IPS-15b (cell line): ENCODE measurements around the gene ADAMTS15.

Experiments
- H3K27me3 ChIP-seq: one replicate; pipeline ENCODE4 v1.6.1; 2013; ENCODE audit warnings: low read length; ENCODE audit not compliant: control insufficient read depth, insufficient read depth
- H3K36me3 ChIP-seq: one replicate; pipeline ENCODE4 v1.6.1; 2013; ENCODE audit warnings: low read length; ENCODE audit not compliant: control insufficient read depth, insufficient read depth
- H3K4me1 ChIP-seq: one replicate; pipeline ENCODE4 v1.6.1; 2013; ENCODE audit warnings: mild to moderate bottlenecking, low read length; ENCODE audit not compliant: control insufficient read depth, insufficient read depth
- H3K4me3 ChIP-seq: one replicate; pipeline ENCODE4 v1.5.1; 2013; ENCODE audit warnings: low read depth, low read length
- H3K9ac ChIP-seq: one replicate; pipeline ENCODE4 v1.6.1; 2013; ENCODE audit warnings: low read depth, mild to moderate bottlenecking, low read length
- H3K9me3 ChIP-seq: one replicate; pipeline ENCODE4 v1.6.1; 2013; ENCODE audit warnings: mild to moderate bottlenecking, low read length; ENCODE audit not compliant: control insufficient read depth, insufficient read depth

ADAMTS15 gene

GRCh38 chr11:130441719-130442118 is 6.7 kb upstream of the ADAMTS15 start:
- Histone ChIP-seq H3K27me3 (peaks cover 26% of the 10 kb centered on the region), H3K36me3 (no peaks in the 10 kb centered on the region), H3K4me1 (no peaks in the 10 kb centered on the region), H3K9me3 (no peaks in the 10 kb centered on the region), H3K4me3 (no peak overlapping the region), H3K9ac (no peak overlapping the region)

- Histone ChIP-seq H3K9me3 (no peaks in the 10 kb centered on the region), H3K36me3 (no peaks in the 10 kb centered on the region), H3K9ac (no peak overlapping the region), H3K4me1 (no peaks in the 10 kb centered on the region), H3K4me3 (no peak overlapping the region), H3K27me3 (peaks cover 31% of the 10 kb centered on the region)
These were observed 5.7 kb upstream of the ADAMTS15 start for GRCh38 chr11:130442737-130443136.

GRCh38 chr11:130445788-130446187 is 2.7 kb upstream of the ADAMTS15 start:
- H3K9me3 ChIP-seq: no peaks in the 10 kb centered on the region
- no peak overlapping the region for H3K4me3 ChIP-seq
- H3K27me3 ChIP-seq: peaks cover 47% of the 10 kb centered on the region
- no peaks in the 10 kb centered on the region for H3K36me3 ChIP-seq
- no peak overlapping the region for H3K9ac ChIP-seq
- peaks cover 3% of the 10 kb centered on the region for H3K4me1 ChIP-seq

- peak overlapping the region; percentile 65 for H3K4me3 ChIP-seq
- H3K9me3 ChIP-seq: no peaks in the 10 kb centered on the region
- peaks cover 3% of the 10 kb centered on the region for H3K4me1 ChIP-seq
- no peak overlapping the region for H3K9ac ChIP-seq
- H3K27me3 ChIP-seq: peaks cover 66% of the 10 kb centered on the region
- no peaks in the 10 kb centered on the region for H3K36me3 ChIP-seq
These were observed 418 bp upstream of the ADAMTS15 start for GRCh38 chr11:130448039-130448415.

GRCh38 chr11:130449310-130449990 is 1.0 kb downstream of the ADAMTS15 start:
- Histone ChIP-seq H3K9me3 (no peaks in the 10 kb centered on the region), H3K4me1 (peaks cover 3% of the 10 kb centered on the region), H3K4me3 (peak overlapping the region; percentile 65), H3K36me3 (no peaks in the 10 kb centered on the region), H3K27me3 (peaks cover 76% of the 10 kb centered on the region), H3K9ac (no peak overlapping the region)

GRCh38 chr11:130449996-130450769 is 1.7 kb downstream of the ADAMTS15 start:
- Histone ChIP-seq H3K27me3 (peaks cover 81% of the 10 kb centered on the region), H3K36me3 (no peaks in the 10 kb centered on the region), H3K9ac (no peak overlapping the region), H3K4me3 (peak overlapping the region; percentile 65), H3K9me3 (no peaks in the 10 kb centered on the region), H3K4me1 (peaks cover 3% of the 10 kb centered on the region)

GRCh38 chr11:130451231-130452019 is 3.0 kb downstream of the ADAMTS15 start:
- Histone ChIP-seq H3K4me3 (no peak overlapping the region), H3K9ac (no peak overlapping the region), H3K4me1 (peaks cover 3% of the 10 kb centered on the region), H3K36me3 (no peaks in the 10 kb centered on the region), H3K27me3 (peaks cover 80% of the 10 kb centered on the region), H3K9me3 (no peaks in the 10 kb centered on the region)

GRCh38 chr11:130452176-130452575 is 3.7 kb downstream of the ADAMTS15 start:
- H3K36me3 ChIP-seq: no peaks in the 10 kb centered on the region
- H3K9me3 ChIP-seq: no peaks in the 10 kb centered on the region
- no peak overlapping the region for H3K4me3 ChIP-seq
- H3K27me3 ChIP-seq: peaks cover 76% of the 10 kb centered on the region
- peaks cover 3% of the 10 kb centered on the region for H3K4me1 ChIP-seq
- no peak overlapping the region for H3K9ac ChIP-seq

- H3K36me3 ChIP-seq: no peaks in the 10 kb centered on the region
- peaks cover 79% of the 10 kb centered on the region for H3K27me3 ChIP-seq
- H3K4me1 ChIP-seq: peaks cover 3% of the 10 kb centered on the region
- no peak overlapping the region for H3K9ac ChIP-seq
- H3K9me3 ChIP-seq: no peaks in the 10 kb centered on the region
- no peak overlapping the region for H3K4me3 ChIP-seq
These were observed 4.5 kb downstream of the ADAMTS15 start for GRCh38 chr11:130452940-130453339.

- Histone ChIP-seq H3K9me3 (no peaks in the 10 kb centered on the region), H3K9ac (no peak overlapping the region), H3K36me3 (no peaks in the 10 kb centered on the region), H3K4me3 (no peak overlapping the region), H3K4me1 (peaks cover 2% of the 10 kb centered on the region), H3K27me3 (peaks cover 70% of the 10 kb centered on the region)
These were observed 6.2 kb downstream of the ADAMTS15 start for GRCh38 chr11:130454491-130455252.

GRCh38 chr11:130455483-130456127 is 7.2 kb downstream of the ADAMTS15 start:
- Histone ChIP-seq H3K4me3 (no peak overlapping the region), H3K9me3 (no peaks in the 10 kb centered on the region), H3K36me3 (no peaks in the 10 kb centered on the region), H3K27me3 (peaks cover 62% of the 10 kb centered on the region), H3K9ac (no peak overlapping the region), H3K4me1 (no peaks in the 10 kb centered on the region)
